Measurements from ENCODE around the gene LTBP3.

LTBP3 gene

GRCh38 chr11:65498727-65498976, 59.5 kb downstream of the LTBP3 start:
- H3K4me3 Mint-ChIP-seq: no peak overlapping the region
- no peak overlapping the region for H3K27ac Mint-ChIP-seq
- peaks cover 40% of the 10 kb centered on the region for H3K4me1 Mint-ChIP-seq (ENCODE audit: low read depth)
- H3K9me3 Mint-ChIP-seq: no peaks in the 10 kb centered on the region
- H3K27me3 Mint-ChIP-seq: no peaks in the 10 kb centered on the region
- no peaks in the 10 kb centered on the region for H3K36me3 Mint-ChIP-seq (ENCODE audit: low read depth)

GRCh38 chr11:65498042-65498726, 60.0 kb downstream of the LTBP3 start:
- Mint-ChIP-seq H3K4me3 (no peak overlapping the region), H3K9me3 (no peaks in the 10 kb centered on the region), H3K27ac (no peak overlapping the region), H3K36me3 (ENCODE audit: low read depth) (no peaks in the 10 kb centered on the region), H3K4me1 (ENCODE audit: low read depth) (peaks cover 42% of the 10 kb centered on the region), H3K27me3 (no peaks in the 10 kb centered on the region)

GRCh38 chr11:65497141-65498041, 60.8 kb downstream of the LTBP3 start:
- Mint-ChIP-seq H3K27ac (peak overlapping the region; percentile 92), H3K36me3 (ENCODE audit: low read depth) (no peaks in the 10 kb centered on the region), H3K9me3 (no peaks in the 10 kb centered on the region), H3K4me3 (no peak overlapping the region), H3K27me3 (no peaks in the 10 kb centered on the region), H3K4me1 (ENCODE audit: low read depth) (peaks cover 50% of the 10 kb centered on the region)

- Mint-ChIP-seq H3K27me3 (no peaks in the 10 kb centered on the region), H3K4me3 (no peak overlapping the region), H3K9me3 (no peaks in the 10 kb centered on the region), H3K4me1 (ENCODE audit: low read depth) (peaks cover 59% of the 10 kb centered on the region), H3K27ac (peak overlapping the region; percentile 92), H3K36me3 (ENCODE audit: low read depth) (no peaks in the 10 kb centered on the region)
Observed at GRCh38 chr11:65496304-65497140, 61.6 kb downstream of the LTBP3 start.

- H3K4me1 Mint-ChIP-seq (ENCODE audit: low read depth): peaks cover 82% of the 10 kb centered on the region
- H3K9me3 Mint-ChIP-seq: no peaks in the 10 kb centered on the region
- H3K4me3 Mint-ChIP-seq: peak overlapping the region; percentile 69
- H3K27ac Mint-ChIP-seq: peak overlapping the region; percentile 95
- no peaks in the 10 kb centered on the region for H3K36me3 Mint-ChIP-seq (ENCODE audit: low read depth)
- no peaks in the 10 kb centered on the region for H3K27me3 Mint-ChIP-seq
Observed at GRCh38 chr11:65493367-65494176, 64.6 kb downstream of the LTBP3 start.

- Mint-ChIP-seq H3K27me3 (no peaks in the 10 kb centered on the region), H3K4me1 (ENCODE audit: low read depth) (peaks cover 89% of the 10 kb centered on the region), H3K4me3 (peak overlapping the region; percentile 69), H3K9me3 (no peaks in the 10 kb centered on the region), H3K27ac (peak overlapping the region; percentile 95), H3K36me3 (ENCODE audit: low read depth) (no peaks in the 10 kb centered on the region)
Observed at GRCh38 chr11:65492637-65493366, 65.4 kb downstream of the LTBP3 start.

GRCh38 chr11:65492387-65492636, 65.8 kb downstream of the LTBP3 start:
- H3K27me3 Mint-ChIP-seq: no peaks in the 10 kb centered on the region
- no peaks in the 10 kb centered on the region for H3K36me3 Mint-ChIP-seq (ENCODE audit: low read depth)
- no peaks in the 10 kb centered on the region for H3K9me3 Mint-ChIP-seq
- H3K4me1 Mint-ChIP-seq (ENCODE audit: low read depth): peaks cover 93% of the 10 kb centered on the region
- H3K4me3 Mint-ChIP-seq: peak overlapping the region; percentile 36
- H3K27ac Mint-ChIP-seq: peak overlapping the region; percentile 95

- Mint-ChIP-seq H3K4me1 (ENCODE audit: low read depth) (peaks cover 93% of the 10 kb centered on the region), H3K27ac (peak overlapping the region; percentile 95), H3K36me3 (ENCODE audit: low read depth) (no peaks in the 10 kb centered on the region), H3K9me3 (no peaks in the 10 kb centered on the region), H3K4me3 (peak overlapping the region; percentile 36), H3K27me3 (no peaks in the 10 kb centered on the region)
Observed at GRCh38 chr11:65491614-65492386, 66.4 kb downstream of the LTBP3 start.

- no peak overlapping the region for H3K27ac Mint-ChIP-seq
- no peaks in the 10 kb centered on the region for H3K27me3 Mint-ChIP-seq
- no peaks in the 10 kb centered on the region for H3K9me3 Mint-ChIP-seq
- H3K4me3 Mint-ChIP-seq: no peak overlapping the region
- no peaks in the 10 kb centered on the region for H3K36me3 Mint-ChIP-seq (ENCODE audit: low read depth)
- H3K4me1 Mint-ChIP-seq (ENCODE audit: low read depth): peaks cover 88% of the 10 kb centered on the region
Observed at GRCh38 chr11:65491163-65491465, 67.0 kb downstream of the LTBP3 start.

- H3K9me3 Mint-ChIP-seq: no peaks in the 10 kb centered on the region
- peaks cover 86% of the 10 kb centered on the region for H3K4me1 Mint-ChIP-seq (ENCODE audit: low read depth)
- no peak overlapping the region for H3K4me3 Mint-ChIP-seq
- no peaks in the 10 kb centered on the region for H3K27me3 Mint-ChIP-seq
- no peak overlapping the region for H3K27ac Mint-ChIP-seq
- no peaks in the 10 kb centered on the region for H3K36me3 Mint-ChIP-seq (ENCODE audit: low read depth)
Observed at GRCh38 chr11:65489706-65490320, 68.3 kb downstream of the LTBP3 start.

- Mint-ChIP-seq H3K9me3 (no peaks in the 10 kb centered on the region), H3K36me3 (ENCODE audit: low read depth) (no peaks in the 10 kb centered on the region), H3K4me1 (ENCODE audit: low read depth) (peaks cover 82% of the 10 kb centered on the region), H3K27me3 (no peaks in the 10 kb centered on the region), H3K4me3 (no peak overlapping the region), H3K27ac (no peak overlapping the region)
Observed at GRCh38 chr11:65489035-65489705, 69.0 kb downstream of the LTBP3 start.
